Hepatocyte (in vitro differentiated cells): ENCODE results near the gene P2RX1. TPM values are rescaled to one million over a fixed set of nuclear protein-coding genes. Genes with fewer than 3 reads are reported as not detected.
"Not testable (repeated sequence)": the region's sequence is repeated elsewhere in the genome, so short reads cannot be mapped to it uniquely, and the experiment has no call there.

Experiments
- DNase-seq: peaks from one replicate; pipeline ENCODE4 v3.0.0-alpha.2; 2016; ENCODE audit warnings: low spot score
- H2AFZ ChIP-seq: fragments of 200-600 bp; sonication (generic); 2 replicates; pipeline ENCODE4 v1.6.0; 2016; ENCODE audit warnings: antibody characterized with exemption, mild to moderate bottlenecking
- H3K27ac ChIP-seq: fragments of 200-600 bp; sonication (generic); 2 replicates; pipeline ENCODE4 v1.5.1; 2016; ENCODE audit warnings: mild to moderate bottlenecking
- H3K27me3 ChIP-seq: fragments of 200-600 bp; sonication (generic); 2 replicates; pipeline ENCODE4 v1.6.1; 2016
- H3K36me3 ChIP-seq: fragments of 200-600 bp; sonication (generic); replicated peaks from 2 replicates; pipeline ENCODE4 v1.5.1; 2016; ENCODE audit warnings: low read depth; ENCODE audit not compliant: insufficient read depth
- H3K4me1 ChIP-seq: fragments of 200-600 bp; sonication (generic); 2 replicates; pipeline ENCODE4 v1.5.1; 2016; ENCODE audit warnings: mild to moderate bottlenecking, moderate library complexity; ENCODE audit not compliant: insufficient read depth
- H3K4me2 ChIP-seq: fragments of 200-600 bp; sonication (generic); 2 replicates; pipeline ENCODE4 v1.6.0; 2016
- H3K4me3 ChIP-seq: fragments of 200-600 bp; sonication (generic); 2 replicates; pipeline ENCODE4 v1.5.1; 2016; ENCODE audit warnings: mild to moderate bottlenecking
- H3K79me2 ChIP-seq: fragments of 200-600 bp; sonication (generic); 2 replicates; pipeline ENCODE4 v1.6.0; 2017; ENCODE audit warnings: mild to moderate bottlenecking
- H3K9me2 ChIP-seq: fragments of 200-600 bp; sonication (generic); replicated peaks from 2 replicates; pipeline ENCODE4 v1.6.0; 2017; ENCODE audit warnings: mild to moderate bottlenecking; ENCODE audit not compliant: insufficient read depth
- H3K9me3 ChIP-seq: fragments of 200-600 bp; sonication (generic); 2 replicates; pipeline ENCODE4 v1.5.1; 2016; ENCODE audit warnings: low read depth, mild to moderate bottlenecking
- H4K20me1 ChIP-seq: fragments of 200-600 bp; sonication (generic); 2 replicates; pipeline ENCODE4 v1.6.0; 2016; ENCODE audit warnings: mild to moderate bottlenecking; ENCODE audit not compliant: insufficient read depth, poor library complexity, severe bottlenecking
- CTCF ChIP-seq: fragments of 200-600 bp; sonication (generic); IDR thresholded peaks from 2 replicates; pipeline ENCODE4 v1.5.1; 2016; ENCODE audit warnings: antibody characterized with exemption, mild to moderate bottlenecking; ENCODE audit not compliant: poor library complexity
- EZH2 ChIP-seq: fragments of 200-600 bp; sonication (generic); IDR thresholded peaks from 2 replicates; pipeline ENCODE4 v1.6.1; 2016; ENCODE audit warnings: antibody characterized with exemption, mild to moderate bottlenecking, borderline replicate concordance
- EZH2phosphoT487 ChIP-seq: fragments of 200-600 bp; sonication (generic); IDR thresholded peaks from one replicate; pipeline ENCODE4 v1.6.1; 2018; ENCODE audit warnings: antibody characterized with exemption, mild to moderate bottlenecking, low read depth, moderate library complexity; ENCODE audit not compliant: unreplicated experiment, severe bottlenecking
- WGBS: methylation state at CpG from one replicate; pipeline ENCODE4 v1.1.6; 2016; ENCODE audit warnings: low lambda C conversion rate; ENCODE audit errors: missing lambda C conversion rate; 5-methylcytosine and 5-hydroxymethylcytosine counted together
- polyA plus RNA-seq: library from polyadenylated mRNA; unstranded; fragments of >200 nt; fragmentation: Nextera tagmentation; extraction: Ambion mirVana; gene quantifications from 2 replicates; pipeline ENCODE4 v1.2.1, GENCODE V29; 2016
- total RNA-seq: library from RNA; depleted of rRNA; stranded (reverse); fragments of >200 nt; gene quantifications from 2 replicates; pipeline ENCODE4 v1.2.3, GENCODE V29; 2014

The P2RX1 gene
- total and polyA plus RNA-seq, 2 experiments from 2014 or later = 0.50 to 1.8 TPM

GRCh38 chr17:3951003-3951402 is 34.7 kb upstream of the P2RX1 start:
- no peaks in the 10 kb centered on the region for H3K36me3 ChIP-seq
- H3K27me3 ChIP-seq = no peaks in the 10 kb centered on the region
- H4K20me1 ChIP-seq = no peaks in the 10 kb centered on the region
- no peaks in the 10 kb centered on the region for H3K9me3 ChIP-seq
- no peaks in the 10 kb centered on the region for H3K79me2 ChIP-seq
- TF ChIP-seq CTCF (no peak), EZH2 (no peak), EZH2phosphoT487 (no peak)
- no peaks in the 10 kb centered on the region for H3K4me1 ChIP-seq
- H3K27ac ChIP-seq = no peak overlapping the region
- no peak overlapping the region for H3K4me3 ChIP-seq
- WGBS = 97% methylated on average over 17 of the region's 17 CpGs
- H2AFZ ChIP-seq = no peak overlapping the region
- H3K9me2 ChIP-seq = no peaks in the 10 kb centered on the region
- H3K4me2 ChIP-seq = no peak overlapping the region
- no peak for DNase-seq

- Histone ChIP-seq H3K27ac (no peak overlapping the region), H4K20me1 (no peaks in the 10 kb centered on the region), H3K4me2 (no peak overlapping the region), H3K36me3 (no peaks in the 10 kb centered on the region), H3K27me3 (no peaks in the 10 kb centered on the region), H3K4me3 (no peak overlapping the region), H3K9me2 (no peaks in the 10 kb centered on the region), H2AFZ (no peak overlapping the region), H3K9me3 (no peaks in the 10 kb centered on the region), H3K79me2 (no peaks in the 10 kb centered on the region), H3K4me1 (no peaks in the 10 kb centered on the region)
- 92% methylated on average over 12 of the region's 12 CpGs for WGBS
- no peak for DNase-seq
- TF ChIP-seq CTCF (no peak), EZH2 (no peak), EZH2phosphoT487 (no peak)
Observed at GRCh38 chr17:3950584-3950983, 34.3 kb upstream of the P2RX1 start.

GRCh38 chr17:3949418-3949817 is 33.2 kb upstream of the P2RX1 start:
- no peak overlapping the region for H3K4me2 ChIP-seq
- no peak overlapping the region for H3K4me3 ChIP-seq
- H3K9me3 ChIP-seq = no peaks in the 10 kb centered on the region
- no peaks in the 10 kb centered on the region for H3K27me3 ChIP-seq
- no peak overlapping the region for H2AFZ ChIP-seq
- 90% methylated on average over 3 of the region's 3 CpGs for WGBS
- no peak overlapping the region for H3K27ac ChIP-seq
- no peak for DNase-seq
- no peaks in the 10 kb centered on the region for H3K36me3 ChIP-seq
- no peak for TF ChIP-seq CTCF
- TF ChIP-seq EZH2 = no peak
- TF ChIP-seq EZH2phosphoT487 = no peak
- H3K4me1 ChIP-seq = no peaks in the 10 kb centered on the region
- no peaks in the 10 kb centered on the region for H4K20me1 ChIP-seq
- H3K79me2 ChIP-seq = no peaks in the 10 kb centered on the region
- no peaks in the 10 kb centered on the region for H3K9me2 ChIP-seq

DNA sequence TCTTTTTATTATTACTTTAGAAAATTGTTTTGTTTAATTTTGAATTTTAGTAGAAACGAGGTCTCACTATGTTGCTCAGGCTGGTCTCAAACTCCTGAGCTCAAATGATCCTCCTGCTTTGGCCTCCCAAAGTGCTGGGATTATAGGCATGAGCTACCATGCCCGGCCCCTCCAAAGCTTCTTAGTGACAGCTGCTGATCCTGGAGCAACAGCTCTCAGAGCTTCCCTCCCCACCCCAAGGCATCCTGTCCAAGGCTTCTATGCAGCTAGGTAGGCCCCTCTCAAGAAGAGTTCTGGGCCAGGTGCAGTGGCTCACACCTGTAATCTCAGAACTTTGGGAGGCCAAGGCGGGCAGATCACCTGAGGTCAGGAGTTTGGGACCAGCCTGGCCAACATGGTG is 32.3 kb upstream of the P2RX1 start:
- H3K4me1 ChIP-seq, H3K79me2 ChIP-seq, H4K20me1 ChIP-seq, H3K4me2 ChIP-seq, H3K9me3 ChIP-seq, H2AFZ ChIP-seq, H3K27ac ChIP-seq, H3K36me3 ChIP-seq, H3K4me3 ChIP-seq, DNase-seq, H3K27me3 ChIP-seq, H3K9me2 ChIP-seq: not testable (repeated sequence)
- 91% methylated on average over 3 of the region's 3 CpGs for WGBS
